Astrocyte (in vitro differentiated cells and primary cell): ENCODE measurements around the gene MOCS3.

Experiments used
- CTCF ChIP-seq: IDR thresholded peaks from 2 replicates; pipeline ENCODE4 v1.5.1; 2011; ENCODE audit warnings: low read depth, mild to moderate bottlenecking, inconsistent platforms, low read length, moderate library complexity; ENCODE audit not compliant: insufficient read depth
- EZH2 ChIP-seq: IDR thresholded peaks from 2 replicates; pipeline ENCODE4 v1.6.1; 2012; ENCODE audit warnings: mild to moderate bottlenecking, low read length, inconsistent platforms; ENCODE audit not compliant: insufficient read depth

- TF ChIP-seq CTCF (no peak), EZH2 (no peak)
These were observed 50.9 kb downstream of the MOCS3 start for GRCh38 chr20:51009303-51010042.
